Neural crest cell (in vitro differentiated cells): ENCODE results near the gene NRF1. TPM values are rescaled to one million over a fixed set of nuclear protein-coding genes. Genes with fewer than 3 reads are reported as not detected.

ENCODE experiments used
- DNase-seq: peaks from one replicate; pipeline ENCODE4 v3.0.0; 2021; ENCODE audit warnings: low read depth, mixed read lengths, low spot score
- H3K27ac Mint-ChIP-seq: one replicate; pipeline ENCODE4 v1.8.0; 2021; ENCODE audit warnings: mild to moderate bottlenecking, mixed read lengths; ENCODE audit not compliant: unreplicated experiment
- H3K27me3 Mint-ChIP-seq: 2 replicates; pipeline ENCODE4 v1.8.0; 2021; ENCODE audit warnings: low read depth, mild to moderate bottlenecking, mixed read lengths
- H3K36me3 Mint-ChIP-seq: 2 replicates; pipeline ENCODE4 v1.8.0; 2021; ENCODE audit warnings: low read depth, mild to moderate bottlenecking, mixed read lengths
- H3K4me1 Mint-ChIP-seq: 2 replicates; pipeline ENCODE4 v1.8.0; 2021; ENCODE audit warnings: mixed read lengths
- H3K4me3 Mint-ChIP-seq: one replicate; pipeline ENCODE4 v1.8.0; 2021; ENCODE audit warnings: mild to moderate bottlenecking, mixed read lengths
- H3K9me3 Mint-ChIP-seq: 2 replicates; pipeline ENCODE4 v1.8.0; 2021; ENCODE audit warnings: mixed read lengths
- total RNA-seq: library from RNA; stranded (reverse); gene quantifications from 2 replicates; pipeline ENCODE4 v1.2.1, GENCODE V29; 2021
- TF ChIP-seq, protein P1 (sequence below): fragments of 200-600 bp; sonication (generic); conservative IDR thresholded peaks from 2 replicates; pipeline ENCODE4 v1.5.0; 2021; ENCODE audit warnings: antibody characterized with exemption, mild to moderate bottlenecking

The NRF1 gene
- total RNA-seq, 1 donor from 2014 or later = 27.5 TPM

DNA sequence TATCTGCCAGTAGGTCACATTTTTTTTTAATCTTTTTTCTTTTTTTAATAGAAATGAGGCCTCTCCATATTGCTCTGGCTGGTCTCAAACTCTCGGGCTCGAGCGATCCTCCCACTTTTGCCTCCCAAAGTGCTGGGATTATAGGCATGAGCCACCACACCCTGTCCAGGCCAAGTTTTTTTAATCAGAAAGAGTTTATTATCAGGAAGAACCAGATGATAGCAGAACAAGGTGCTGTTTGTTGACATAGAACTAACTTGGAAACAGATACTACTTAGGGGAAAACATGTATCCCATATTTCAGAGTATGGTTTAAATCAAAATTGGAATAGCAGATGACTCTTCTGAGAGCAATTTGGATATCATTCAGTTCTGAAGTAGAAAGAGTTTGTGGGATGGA lies 118.6 kb downstream of the NRF1 start:
- no peak overlapping the region for H3K27ac Mint-ChIP-seq

DNA sequence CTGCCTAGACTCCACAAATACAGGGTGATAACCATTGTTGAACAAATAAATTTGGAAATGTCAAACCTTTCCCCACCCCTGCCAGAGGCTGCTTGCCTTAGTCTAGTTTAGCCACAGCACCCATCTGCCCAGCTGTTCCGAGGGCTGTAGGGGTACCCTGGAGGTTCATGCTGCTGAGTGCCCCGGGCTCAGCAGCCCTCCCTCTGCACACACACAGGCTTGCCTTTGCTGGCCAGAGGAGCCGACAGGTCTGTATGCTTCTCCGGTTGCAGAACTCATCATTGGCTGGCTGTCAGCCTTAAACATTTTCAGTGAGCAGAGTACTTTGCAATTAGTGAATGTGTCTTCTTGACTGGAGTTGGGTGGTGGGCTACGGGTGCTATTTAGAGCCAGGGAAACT lies 122.9 kb downstream of the NRF1 start:
- peaks cover 5% of the 10 kb centered on the region for H3K4me1 Mint-ChIP-seq
- H3K27ac Mint-ChIP-seq = no peak overlapping the region
- H3K27me3 Mint-ChIP-seq = no peaks in the 10 kb centered on the region
- no peak overlapping the region for H3K4me3 Mint-ChIP-seq
- H3K36me3 Mint-ChIP-seq = peaks cover 11% of the 10 kb centered on the region
- no peak for DNase-seq
- no peaks in the 10 kb centered on the region for H3K9me3 Mint-ChIP-seq
- TF ChIP-seq, protein P1, sequence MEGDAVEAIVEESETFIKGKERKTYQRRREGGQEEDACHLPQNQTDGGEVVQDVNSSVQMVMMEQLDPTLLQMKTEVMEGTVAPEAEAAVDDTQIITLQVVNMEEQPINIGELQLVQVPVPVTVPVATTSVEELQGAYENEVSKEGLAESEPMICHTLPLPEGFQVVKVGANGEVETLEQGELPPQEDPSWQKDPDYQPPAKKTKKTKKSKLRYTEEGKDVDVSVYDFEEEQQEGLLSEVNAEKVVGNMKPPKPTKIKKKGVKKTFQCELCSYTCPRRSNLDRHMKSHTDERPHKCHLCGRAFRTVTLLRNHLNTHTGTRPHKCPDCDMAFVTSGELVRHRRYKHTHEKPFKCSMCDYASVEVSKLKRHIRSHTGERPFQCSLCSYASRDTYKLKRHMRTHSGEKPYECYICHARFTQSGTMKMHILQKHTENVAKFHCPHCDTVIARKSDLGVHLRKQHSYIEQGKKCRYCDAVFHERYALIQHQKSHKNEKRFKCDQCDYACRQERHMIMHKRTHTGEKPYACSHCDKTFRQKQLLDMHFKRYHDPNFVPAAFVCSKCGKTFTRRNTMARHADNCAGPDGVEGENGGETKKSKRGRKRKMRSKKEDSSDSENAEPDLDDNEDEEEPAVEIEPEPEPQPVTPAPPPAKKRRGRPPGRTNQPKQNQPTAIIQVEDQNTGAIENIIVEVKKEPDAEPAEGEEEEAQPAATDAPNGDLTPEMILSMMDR = no peak

More for the DNA sequence above, 118.6 kb downstream of the NRF1 start:
- Mint-ChIP-seq H3K9me3 (no peaks in the 10 kb centered on the region), H3K27me3 (no peaks in the 10 kb centered on the region), H3K4me3 (no peak overlapping the region), H3K4me1 (peaks cover 5% of the 10 kb centered on the region), H3K36me3 (peaks cover 17% of the 10 kb centered on the region)
- TF ChIP-seq, protein P1 = no peak
- DNase-seq = no peak

DNA sequence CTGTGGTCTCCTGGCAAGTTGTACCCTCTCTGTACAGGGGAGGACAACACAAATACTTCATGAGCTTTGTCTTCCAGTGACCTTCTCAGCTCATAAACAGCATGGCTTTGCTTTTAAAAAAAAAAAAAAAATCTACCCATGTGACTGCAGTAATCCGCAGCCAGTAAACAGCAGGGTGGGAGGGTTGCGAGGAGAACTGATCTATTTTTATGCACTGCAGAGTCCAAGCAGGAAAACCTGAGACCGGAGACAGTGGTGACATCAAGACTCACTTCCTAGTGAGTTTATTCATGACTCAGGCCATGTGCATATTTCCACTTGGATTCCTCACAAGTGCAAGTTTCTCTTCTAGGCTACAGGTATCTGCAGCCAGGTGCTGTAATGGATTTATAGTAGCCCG lies 127.9 kb downstream of the NRF1 start:
- no peak for DNase-seq
- H3K27ac Mint-ChIP-seq = no peak overlapping the region
- no peaks in the 10 kb centered on the region for H3K9me3 Mint-ChIP-seq
- TF ChIP-seq, protein P1 = no peak
- peaks cover 15% of the 10 kb centered on the region for H3K4me1 Mint-ChIP-seq
- H3K27me3 Mint-ChIP-seq = no peaks in the 10 kb centered on the region
- no peaks in the 10 kb centered on the region for H3K36me3 Mint-ChIP-seq
- no peak overlapping the region for H3K4me3 Mint-ChIP-seq

DNA sequence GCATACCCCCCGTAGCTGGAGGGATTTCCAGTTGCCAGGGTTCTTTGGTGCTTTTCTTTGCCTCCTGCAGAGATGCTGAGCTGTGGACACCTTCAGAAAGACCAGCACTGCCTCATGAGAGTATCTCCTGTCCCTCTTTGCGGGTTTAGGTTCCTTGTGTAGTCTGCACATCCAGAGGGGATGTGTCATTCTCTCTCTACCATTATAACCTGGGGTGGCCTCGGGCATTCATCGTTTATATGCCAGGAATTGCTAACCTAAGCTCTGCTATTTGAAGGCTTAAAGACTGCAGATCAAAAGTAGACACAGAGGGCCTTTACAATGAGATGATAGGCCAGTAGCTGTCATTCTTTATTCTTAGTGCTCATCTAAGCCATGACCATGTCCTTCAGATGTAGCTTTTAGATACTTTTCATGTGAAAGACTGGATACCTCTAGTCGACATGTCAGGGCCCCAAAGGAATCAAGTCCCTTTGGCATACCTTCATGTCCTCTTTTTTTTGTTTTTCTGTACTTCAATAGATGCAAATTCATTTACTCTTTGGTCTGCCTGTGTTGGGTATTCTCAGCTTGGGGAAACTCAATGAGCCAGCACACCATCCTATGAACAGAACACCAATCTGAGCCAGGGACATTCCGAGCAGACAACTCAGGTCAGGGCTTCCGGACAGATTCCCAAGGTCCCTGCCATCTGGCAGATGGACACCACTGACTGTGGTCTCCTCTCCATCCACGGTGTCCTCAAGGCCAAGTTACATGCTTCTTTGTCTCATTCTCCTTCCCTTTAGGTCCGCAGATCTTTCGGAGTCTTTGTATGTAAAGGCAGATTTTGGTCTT lies 129.3 kb downstream of the NRF1 start:
- TF ChIP-seq, protein P1 = no peak
- H3K4me3 Mint-ChIP-seq = no peak overlapping the region
- no peak for DNase-seq
- no peaks in the 10 kb centered on the region for H3K36me3 Mint-ChIP-seq
- no peaks in the 10 kb centered on the region for H3K27me3 Mint-ChIP-seq
- no peaks in the 10 kb centered on the region for H3K9me3 Mint-ChIP-seq
- peaks cover 15% of the 10 kb centered on the region for H3K4me1 Mint-ChIP-seq
- H3K27ac Mint-ChIP-seq = no peak overlapping the region

DNA sequence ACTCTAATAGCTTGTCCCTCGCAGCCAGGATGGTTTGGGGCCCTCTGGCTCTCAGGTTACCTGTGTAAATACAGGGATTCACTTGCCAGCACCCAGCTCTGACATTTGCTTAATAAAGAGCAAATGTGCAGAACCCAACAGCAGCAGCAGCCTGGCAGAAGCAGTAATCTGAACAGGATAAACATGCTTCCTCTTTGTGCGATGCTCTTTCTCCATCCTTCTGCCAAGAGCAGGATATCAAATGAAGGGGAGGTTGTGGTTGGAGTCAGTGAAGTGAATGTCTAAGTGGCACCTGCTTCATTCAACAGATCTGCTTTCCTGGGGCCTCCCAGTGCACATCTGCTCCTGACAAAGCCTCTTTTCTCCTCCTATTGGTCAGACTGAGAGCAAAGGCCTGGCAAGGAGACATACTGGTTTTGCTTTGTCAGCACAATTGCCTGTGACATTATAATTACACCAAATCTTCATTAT lies 130.3 kb downstream of the NRF1 start:
- Mint-ChIP-seq H3K36me3 (no peaks in the 10 kb centered on the region), H3K27me3 (no peaks in the 10 kb centered on the region), H3K9me3 (no peaks in the 10 kb centered on the region), H3K27ac (no peak overlapping the region), H3K4me3 (no peak overlapping the region), H3K4me1 (peaks cover 19% of the 10 kb centered on the region)
- no peak for DNase-seq
- TF ChIP-seq, protein P1 = no peak
